ENCODE measurements around the gene MAP1B. TPM values are rescaled to one million over a fixed set of nuclear protein-coding genes. Genes with fewer than 3 reads are reported as not detected.

Gene MAP1B
- total RNA-seq, 1 donor = 164 TPM

GRCh38 chr5:72160329-72160728, 53.1 kb downstream of the MAP1B start:
- Histone ChIP-seq H3K4me3 (ENCODE audit: insufficient read depth, low read length) (peak overlapping the region; percentile 1), H3K36me3 (ENCODE audit: insufficient read depth, low read length) (peaks cover 2% of the 10 kb centered on the region), H3K27ac (ENCODE audit: low read depth, low read length) (peak overlapping the region; percentile 95), H2AFZ (ENCODE audit: low read length) (no peak overlapping the region), H3K4me1 (ENCODE audit: insufficient read depth, low read length) (peaks cover 62% of the 10 kb centered on the region), H3K4me2 (ENCODE audit: insufficient read depth, low read length) (peak overlapping the region; percentile 25), H4K20me1 (ENCODE audit: insufficient read depth, low read length) (peaks cover 10% of the 10 kb centered on the region), H3K27me3 (ENCODE audit: insufficient read depth, low read length) (no peaks in the 10 kb centered on the region), H3K9me3 (ENCODE audit: low read depth, low read length) (no peaks in the 10 kb centered on the region), H3K79me2 (ENCODE audit: insufficient read depth, low read length) (peaks cover 81% of the 10 kb centered on the region)
- DNase-seq (ENCODE audit: insufficient read length, low spot score, missing footprints) = peak; percentile 82
- no peak for TF ChIP-seq CTCF (IDR thresholded peaks at IDR 0.05; ENCODE audit: extremely low read depth, low read depth, low read length)

- Histone ChIP-seq H2AFZ (ENCODE audit: low read length) (no peak overlapping the region), H3K36me3 (ENCODE audit: insufficient read depth, low read length) (peaks cover 6% of the 10 kb centered on the region), H4K20me1 (ENCODE audit: insufficient read depth, low read length) (peaks cover 10% of the 10 kb centered on the region), H3K27me3 (ENCODE audit: insufficient read depth, low read length) (no peaks in the 10 kb centered on the region), H3K79me2 (ENCODE audit: insufficient read depth, low read length) (peaks cover 82% of the 10 kb centered on the region), H3K4me3 (ENCODE audit: insufficient read depth, low read length) (peak overlapping the region; percentile 1), H3K9me3 (ENCODE audit: low read depth, low read length) (no peaks in the 10 kb centered on the region), H3K4me1 (ENCODE audit: insufficient read depth, low read length) (peaks cover 65% of the 10 kb centered on the region), H3K27ac (ENCODE audit: low read depth, low read length) (peak overlapping the region; percentile 95), H3K4me2 (ENCODE audit: insufficient read depth, low read length) (peak overlapping the region; percentile 25)
- no peak for TF ChIP-seq CTCF (IDR thresholded peaks at IDR 0.05; ENCODE audit: extremely low read depth, low read depth, low read length)
- DNase-seq (ENCODE audit: insufficient read length, low spot score, missing footprints) = no peak
Observed at GRCh38 chr5:72160959-72161358, 53.7 kb downstream of the MAP1B start.

GRCh38 chr5:72161951-72162350, 54.7 kb downstream of the MAP1B start:
- H3K79me2 ChIP-seq (ENCODE audit: insufficient read depth, low read length) = peaks cover 85% of the 10 kb centered on the region
- no peak overlapping the region for H3K4me2 ChIP-seq (ENCODE audit: insufficient read depth, low read length)

More at GRCh38 chr5:72161951-72162350, 54.7 kb downstream of the MAP1B start:
- TF ChIP-seq CTCF (IDR thresholded peaks at IDR 0.05; ENCODE audit: extremely low read depth, low read depth, low read length) = no peak
- Histone ChIP-seq H3K27me3 (ENCODE audit: insufficient read depth, low read length) (no peaks in the 10 kb centered on the region), H4K20me1 (ENCODE audit: insufficient read depth, low read length) (peaks cover 10% of the 10 kb centered on the region), H3K9me3 (ENCODE audit: low read depth, low read length) (no peaks in the 10 kb centered on the region), H3K27ac (ENCODE audit: low read depth, low read length) (peak overlapping the region; percentile 10), H3K4me1 (ENCODE audit: insufficient read depth, low read length) (peaks cover 65% of the 10 kb centered on the region), H3K36me3 (ENCODE audit: insufficient read depth, low read length) (peaks cover 6% of the 10 kb centered on the region), H3K4me3 (ENCODE audit: insufficient read depth, low read length) (no peak overlapping the region), H2AFZ (ENCODE audit: low read length) (no peak overlapping the region)
- DNase-seq (ENCODE audit: insufficient read length, low spot score, missing footprints) = no peak
